GM12874 (cell line): ENCODE data around the gene GFM2.

Experiments
- CTCF ChIP-seq: IDR thresholded peaks from 2 replicates; pipeline ENCODE4 v1.5.1; 2011; ENCODE audit warnings: low read depth, mild to moderate bottlenecking, control low read depth, low read length, moderate library complexity; ENCODE audit not compliant: insufficient read depth

Gene GFM2

GRCh38 chr5:74686962-74687751 lies 79.8 kb downstream of the GFM2 start:
- TF ChIP-seq CTCF: no peak

- TF ChIP-seq CTCF: no peak
These were observed 80.8 kb downstream of the GFM2 start for GRCh38 chr5:74685979-74686631.

- TF ChIP-seq CTCF: 0 out of 2 replicates have a peak, but pooled peaks have one; percentile 20
These were observed 81.7 kb downstream of the GFM2 start, which contains the start of gene HEXB for GRCh38 chr5:74684900-74685851. HEXB (plus strand) TSS chr5:74685233; CDS start chr5:74685261, 28 bp downstream.

- no peak for TF ChIP-seq CTCF
These were observed 87.0 kb downstream of the GFM2 start for GRCh38 chr5:74679966-74680365.

- no peak for TF ChIP-seq CTCF
These were observed 93.7 kb downstream of the GFM2 start for GRCh38 chr5:74673011-74673790.

GRCh38 chr5:74672215-74672877 lies 94.6 kb downstream of the GFM2 start:
- no peak for TF ChIP-seq CTCF
